Measurements from ENCODE around the gene RPL18.
A peak's percentile ranks its signal among the peaks of the same experiment; 100 is the strongest.

RPL18 gene

GRCh38 chr19:48638831-48639381, 19.9 kb upstream of the RPL18 start:
- TF ChIP-seq REST (IDR thresholded peaks at IDR 0.05; ENCODE audit: insufficient read depth in 1 of 2, low read depth in 2 of 2, low read length in 2 of 2) (0 out of 4 replicates have a peak, but pooled peaks of 1 of the 2 experiments have one; percentile 21), FOXP2 (optimal IDR thresholded peaks at IDR 0.05; ENCODE audit: borderline replicate concordance, extremely low read depth, extremely low read length, insufficient read depth) (peak; percentile 7), POLR2AphosphoS5 (IDR thresholded peaks at IDR 0.05; ENCODE audit: low read depth, low read length) (peak; percentile 98), TAF1 (IDR thresholded peaks at IDR 0.05; ENCODE audit: borderline replicate concordance, insufficient read depth, low read length) (peak; percentile 80; the same call in 1 of the 2 replicates), SIN3A (IDR thresholded peaks at IDR 0.05; ENCODE audit: borderline replicate concordance, insufficient read depth, low read length) (peak; percentile 31; the same call in 1 of the 2 replicates)

GRCh38 chr19:48637948-48638830, 19.2 kb upstream of the RPL18 start:
- peak; percentile 61 for TF ChIP-seq FOXP2 (optimal IDR thresholded peaks at IDR 0.05; ENCODE audit: borderline replicate concordance, extremely low read depth, extremely low read length, insufficient read depth)
- TF ChIP-seq SIN3A (IDR thresholded peaks at IDR 0.05; ENCODE audit: borderline replicate concordance, insufficient read depth, low read length) = no peak

GRCh38 chr19:48637449-48637947, 18.5 kb upstream of the RPL18 start:
- TF ChIP-seq POLR2AphosphoS5 (IDR thresholded peaks at IDR 0.05; ENCODE audit: low read depth, low read length) (no peak; the same call in 1 of the 2 replicates), FOXP2 (optimal IDR thresholded peaks at IDR 0.05; ENCODE audit: borderline replicate concordance, extremely low read depth, extremely low read length, insufficient read depth) (peak; percentile 17), SIN3A (IDR thresholded peaks at IDR 0.05; ENCODE audit: borderline replicate concordance, insufficient read depth, low read length) (peak; percentile 78; the same call in 1 of the 2 replicates)

- TF ChIP-seq FOXP2 (optimal IDR thresholded peaks at IDR 0.05; ENCODE audit: borderline replicate concordance, extremely low read depth, extremely low read length, insufficient read depth) (no peak), SIN3A (IDR thresholded peaks at IDR 0.05; ENCODE audit: borderline replicate concordance, insufficient read depth, low read length) (no peak)
These were observed 18.0 kb upstream of the RPL18 start, which contains the start of gene DBP for GRCh38 chr19:48636859-48637448. TSS of gene DBP (minus strand) at chr19:48637379. CDS start at chr19:48636994, 385 bp downstream.

GRCh38 chr19:48635966-48636858, 17.2 kb upstream of the RPL18 start:
- TF ChIP-seq SIN3A (IDR thresholded peaks at IDR 0.05; ENCODE audit: borderline replicate concordance, insufficient read depth, low read length) (peak; percentile 23; the same call in 1 of the 2 replicates), FOXP2 (optimal IDR thresholded peaks at IDR 0.05; ENCODE audit: borderline replicate concordance, extremely low read depth, extremely low read length, insufficient read depth) (no peak)

GRCh38 chr19:48635263-48635965, 16.4 kb upstream of the RPL18 start:
- TF ChIP-seq POLR2AphosphoS5 (IDR thresholded peaks at IDR 0.05; ENCODE audit: low read depth, low read length) (peak; percentile 22; the same call in 1 of the 2 replicates), TAF1 (IDR thresholded peaks at IDR 0.05; ENCODE audit: borderline replicate concordance, insufficient read depth, low read length) (no peak), FOXP2 (optimal IDR thresholded peaks at IDR 0.05; ENCODE audit: borderline replicate concordance, extremely low read depth, extremely low read length, insufficient read depth) (no peak), REST (IDR thresholded peaks at IDR 0.05; ENCODE audit: insufficient read depth in 1 of 2, low read depth in 2 of 2, low read length in 2 of 2) (no peak), SIN3A (IDR thresholded peaks at IDR 0.05; ENCODE audit: borderline replicate concordance, insufficient read depth, low read length) (no peak)
